Measurements from ENCODE around the gene ZMYND8. TPM values are rescaled to one million over a fixed set of nuclear protein-coding genes. Genes with fewer than 3 reads are reported as not detected.
A peak's percentile ranks its signal among the peaks of the same experiment; 100 is the strongest.
"Not testable (repeated sequence)": the region's sequence is repeated elsewhere in the genome, so short reads cannot be mapped to it uniquely, and the experiment has no call there.

Gene ZMYND8
- polyA plus RNA-seq, 3 donors: 39.6 to 42.8 (median 41.2) TPM

GRCh38 chr20:47253872-47254271 lies 102.6 kb downstream of the ZMYND8 start:
- no peak for DNase-seq (ENCODE audit: low read depth in 3 of 3, low spot score in 2 of 3)

- DNase-seq (ENCODE audit: low read depth in 3 of 3, low spot score in 2 of 3): no peak
Measured at GRCh38 chr20:47252879-47253307, 103.6 kb downstream of the ZMYND8 start.

- no peak for DNase-seq (ENCODE audit: low read depth in 3 of 3, low spot score in 2 of 3)
Measured at GRCh38 chr20:47251154-47252020, 105.1 kb downstream of the ZMYND8 start.

- DNase-seq (ENCODE audit: low read depth in 3 of 3, low spot score in 2 of 3): no peak
Measured at GRCh38 chr20:47250360-47250759, 106.1 kb downstream of the ZMYND8 start.

- no peak for DNase-seq (ENCODE audit: low read depth in 3 of 3, low spot score in 2 of 3)
Measured at GRCh38 chr20:47249913-47250312, 106.6 kb downstream of the ZMYND8 start.

GRCh38 chr20:47248448-47248966 lies 108.0 kb downstream of the ZMYND8 start:
- DNase-seq (ENCODE audit: low read depth in 3 of 3, low spot score in 2 of 3): no peak

- DNase-seq (ENCODE audit: low read depth in 3 of 3, low spot score in 2 of 3): no peak
Measured at GRCh38 chr20:47247972-47248371, 108.5 kb downstream of the ZMYND8 start.

- no peak for DNase-seq (ENCODE audit: low read depth in 3 of 3, low spot score in 2 of 3)
Measured at GRCh38 chr20:47246061-47246777, 110.3 kb downstream of the ZMYND8 start.

- DNase-seq (ENCODE audit: low read depth in 3 of 3, low spot score in 2 of 3): not testable (repeated sequence)
Measured at GRCh38 chr20:47245166-47245565, 111.3 kb downstream of the ZMYND8 start.

GRCh38 chr20:47244451-47244850 lies 112.0 kb downstream of the ZMYND8 start:
- no peak for DNase-seq (ENCODE audit: low read depth in 3 of 3, low spot score in 2 of 3)

- no peak for DNase-seq (ENCODE audit: low read depth in 3 of 3, low spot score in 2 of 3)
Measured at GRCh38 chr20:47243532-47244305, 112.8 kb downstream of the ZMYND8 start.

GRCh38 chr20:47243003-47243402 lies 113.5 kb downstream of the ZMYND8 start:
- no peak for DNase-seq (ENCODE audit: low read depth in 3 of 3, low spot score in 2 of 3)

GRCh38 chr20:47241345-47241781 lies 115.1 kb downstream of the ZMYND8 start:
- DNase-seq (ENCODE audit: low read depth in 3 of 3, low spot score in 2 of 3): peak; percentile 31 to 47 (median 41)

GRCh38 chr20:47240096-47240495 lies 116.4 kb downstream of the ZMYND8 start:
- not testable (repeated sequence) for DNase-seq (ENCODE audit: low read depth in 3 of 3, low spot score in 2 of 3)

GRCh38 chr20:47239719-47240067 lies 116.8 kb downstream of the ZMYND8 start:
- DNase-seq (ENCODE audit: low read depth in 3 of 3, low spot score in 2 of 3): no peak

GRCh38 chr20:47238780-47239718 lies 117.5 kb downstream of the ZMYND8 start:
- DNase-seq (ENCODE audit: low read depth in 3 of 3, low spot score in 2 of 3): no peak

GRCh38 chr20:47237715-47238114 lies 118.8 kb downstream of the ZMYND8 start:
- no peak for DNase-seq (ENCODE audit: low read depth in 3 of 3, low spot score in 2 of 3)

GRCh38 chr20:47236639-47236900 lies 119.9 kb downstream of the ZMYND8 start:
- no peak for DNase-seq (ENCODE audit: low read depth in 3 of 3, low spot score in 2 of 3)

GRCh38 chr20:47235853-47236638 lies 120.5 kb downstream of the ZMYND8 start:
- DNase-seq (ENCODE audit: low read depth in 3 of 3, low spot score in 2 of 3): no peak

Data from right renal cortex interstitium (tissue), 3 donors.